ENCODE data around the gene GRIP1.

GRIP1 gene

GRCh38 chr12:66693901-66694513 lies 15.1 kb upstream of the GRIP1 start:
- peak; percentile 79 for DNase-seq

GRCh38 chr12:66692986-66693385 lies 14.1 kb upstream of the GRIP1 start:
- no peak for DNase-seq

GRCh38 chr12:66692170-66692569 lies 13.3 kb upstream of the GRIP1 start:
- peak; percentile 4 for DNase-seq

- DNase-seq: peak; percentile 37
These were observed 10.1 kb upstream of the GRIP1 start for GRCh38 chr12:66688846-66689439.

GRCh38 chr12:66684222-66684621 lies 5.3 kb upstream of the GRIP1 start:
- no peak for DNase-seq

- no peak for DNase-seq
These were observed 4.9 kb upstream of the GRIP1 start for GRCh38 chr12:66683822-66684221.

GRCh38 chr12:66683073-66683472 lies 4.2 kb upstream of the GRIP1 start:
- no peak for DNase-seq

- DNase-seq: no peak
These were observed 697 bp upstream of the GRIP1 start for GRCh38 chr12:66679461-66680084.

- DNase-seq: no peak
These were observed 2.6 kb downstream of the GRIP1 start for GRCh38 chr12:66676241-66676640.

GRCh38 chr12:66674495-66675122 lies 4.3 kb downstream of the GRIP1 start:
- DNase-seq: no peak

GRCh38 chr12:66669541-66669940 lies 9.3 kb downstream of the GRIP1 start:
- DNase-seq: no peak

GRCh38 chr12:66668311-66668710 lies 10.6 kb downstream of the GRIP1 start:
- DNase-seq: peak; percentile 64

- DNase-seq: peak; percentile 46
These were observed 11.0 kb downstream of the GRIP1 start for GRCh38 chr12:66667906-66668305.

- no peak for DNase-seq
These were observed 12.4 kb downstream of the GRIP1 start for GRCh38 chr12:66666481-66666880.

GRCh38 chr12:66665435-66665985 lies 13.4 kb downstream of the GRIP1 start:
- peak; percentile 74 for DNase-seq

- no peak for DNase-seq
These were observed 14.8 kb downstream of the GRIP1 start for GRCh38 chr12:66664076-66664475.

GRCh38 chr12:66663611-66664010 lies 15.3 kb downstream of the GRIP1 start:
- no peak for DNase-seq

GRCh38 chr12:66662729-66663128 lies 16.1 kb downstream of the GRIP1 start:
- DNase-seq: peak; percentile 80

GRCh38 chr12:66662179-66662578 lies 16.7 kb downstream of the GRIP1 start:
- peak; percentile 21 for DNase-seq

GRCh38 chr12:66661357-66661756 lies 17.5 kb downstream of the GRIP1 start:
- no peak for DNase-seq

GRCh38 chr12:66653796-66654195 lies 25.1 kb downstream of the GRIP1 start:
- DNase-seq: no peak

GRCh38 chr12:66648033-66648735 lies 30.7 kb downstream of the GRIP1 start:
- DNase-seq: peak; percentile 82
